Neutrophil (primary cell): ENCODE measurements around the gene ALAD.
A peak's percentile ranks its signal among the peaks of the same experiment; 100 is the strongest.

Experiments
- H3K27ac ChIP-seq: fragments of 200-600 bp; sonication (generic); 2 replicates; pipeline ENCODE4 v1.5.1; 2016; ENCODE audit warnings: mild to moderate bottlenecking, moderate library complexity
- H3K27me3 ChIP-seq: fragments of 200-600 bp; sonication (generic); 2 replicates; pipeline ENCODE4 v1.6.0; 2016; ENCODE audit warnings: mild to moderate bottlenecking
- H3K36me3 ChIP-seq: fragments of 200-600 bp; sonication (generic); 2 replicates; pipeline ENCODE4 v1.5.1; 2017
- H3K4me1 ChIP-seq, 2 experiments: fragments of 200-600 bp in 1 of 2; sonication (generic) in 1 of 2; 1 replicate in 1 of 2; 2 replicates in 1 of 2; pipeline versions ENCODE4 v1.5.1 to v1.6.1; 2013 to 2016; ENCODE audit warnings: low read depth in 1 of 2, low read length in 1 of 2, mild to moderate bottlenecking in 1 of 2, moderate library complexity in 1 of 2; ENCODE audit not compliant: control insufficient read depth in 1 of 2, insufficient read depth in 1 of 2
- H3K4me3 ChIP-seq, 2 experiments: fragments of 200-600 bp in 1 of 2; sonication (generic) in 1 of 2; 1 replicate in 1 of 2; 2 replicates in 1 of 2; pipeline ENCODE4 v1.5.1; 2013 to 2016; ENCODE audit warnings: low read depth in 1 of 2, low read length in 1 of 2, mild to moderate bottlenecking in 1 of 2, moderate library complexity in 1 of 2
- H3K9me3 ChIP-seq: fragments of 200-600 bp; sonication (generic); 2 replicates; pipeline ENCODE4 v1.5.1; 2016
- TF ChIP-seq, protein P1 (sequence below): fragments of 200-600 bp; sonication (generic); IDR thresholded peaks from 2 replicates; pipeline ENCODE4 v1.5.1; 2016; ENCODE audit warnings: antibody characterized with exemption

ALAD gene

GRCh38 chr9:113343732-113344231, 57.3 kb downstream of the ALAD start:
- Histone ChIP-seq H3K9me3 (no peaks in the 10 kb centered on the region), H3K4me1 (peaks cover 14 to 15% of the 10 kb centered on the region in 2 experiments), H3K27ac (no peak overlapping the region), H3K36me3 (no peaks in the 10 kb centered on the region), H3K4me3 (no peak overlapping the region), H3K27me3 (peaks cover 4% of the 10 kb centered on the region)
- TF ChIP-seq, protein P1, sequence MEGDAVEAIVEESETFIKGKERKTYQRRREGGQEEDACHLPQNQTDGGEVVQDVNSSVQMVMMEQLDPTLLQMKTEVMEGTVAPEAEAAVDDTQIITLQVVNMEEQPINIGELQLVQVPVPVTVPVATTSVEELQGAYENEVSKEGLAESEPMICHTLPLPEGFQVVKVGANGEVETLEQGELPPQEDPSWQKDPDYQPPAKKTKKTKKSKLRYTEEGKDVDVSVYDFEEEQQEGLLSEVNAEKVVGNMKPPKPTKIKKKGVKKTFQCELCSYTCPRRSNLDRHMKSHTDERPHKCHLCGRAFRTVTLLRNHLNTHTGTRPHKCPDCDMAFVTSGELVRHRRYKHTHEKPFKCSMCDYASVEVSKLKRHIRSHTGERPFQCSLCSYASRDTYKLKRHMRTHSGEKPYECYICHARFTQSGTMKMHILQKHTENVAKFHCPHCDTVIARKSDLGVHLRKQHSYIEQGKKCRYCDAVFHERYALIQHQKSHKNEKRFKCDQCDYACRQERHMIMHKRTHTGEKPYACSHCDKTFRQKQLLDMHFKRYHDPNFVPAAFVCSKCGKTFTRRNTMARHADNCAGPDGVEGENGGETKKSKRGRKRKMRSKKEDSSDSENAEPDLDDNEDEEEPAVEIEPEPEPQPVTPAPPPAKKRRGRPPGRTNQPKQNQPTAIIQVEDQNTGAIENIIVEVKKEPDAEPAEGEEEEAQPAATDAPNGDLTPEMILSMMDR: no peak

GRCh38 chr9:113341712-113342410, 59.2 kb downstream of the ALAD start:
- H3K27me3 ChIP-seq: no peaks in the 10 kb centered on the region
- TF ChIP-seq, protein P1: no peak
- peaks cover 14 to 15% of the 10 kb centered on the region in 2 experiments for H3K4me1 ChIP-seq
- H3K27ac ChIP-seq: no peak overlapping the region
- H3K36me3 ChIP-seq: no peaks in the 10 kb centered on the region
- no peak overlapping the region for H3K4me3 ChIP-seq
- H3K9me3 ChIP-seq: no peaks in the 10 kb centered on the region

DNA sequence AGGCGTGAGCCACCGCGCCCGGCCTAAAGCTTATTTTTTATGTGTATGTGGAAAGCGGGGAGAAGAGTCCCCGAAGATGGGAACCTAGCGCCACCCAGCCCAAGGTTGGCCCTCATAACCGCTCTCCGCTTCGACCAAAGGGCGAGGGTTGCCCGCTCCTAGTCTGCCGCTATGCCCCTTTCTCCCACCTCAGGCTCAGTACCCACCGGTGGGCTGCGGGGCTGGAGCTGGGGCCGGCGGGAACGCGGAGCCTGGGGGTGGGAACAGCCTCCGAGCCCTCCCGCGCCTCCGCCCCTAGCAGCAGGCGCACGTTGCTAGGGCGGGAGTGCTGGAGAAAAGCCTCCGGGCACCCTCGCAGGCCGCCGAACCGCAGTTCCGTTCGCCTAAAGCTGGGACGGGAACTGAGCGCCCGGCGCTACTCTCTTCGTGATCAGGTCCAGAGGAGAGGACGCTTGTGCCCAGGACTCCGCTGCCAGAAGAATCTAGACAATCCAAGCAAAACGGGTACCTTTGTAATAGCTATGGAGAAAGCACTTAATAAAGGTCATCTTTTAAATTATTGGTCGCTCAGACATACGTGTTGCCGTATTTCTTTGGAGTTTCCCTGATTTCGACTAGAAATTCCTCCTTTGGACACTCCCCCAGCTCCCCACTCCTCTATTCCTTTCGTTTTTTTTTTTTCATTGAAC, 60.9 kb downstream of the ALAD start, which contains the start of gene WDR31:
Gene WDR31 (minus strand): TSS at position 265 of the 689 bp plus-strand sequence. CDS start 8,253 bp downstream, outside the sequence.
- Histone ChIP-seq H3K4me1 (peaks cover 14 to 15% of the 10 kb centered on the region in 2 experiments), H3K27ac (no peak within 1 kb of the TSS), H3K4me3 (peak within 1 kb of the TSS; percentile 63 to 69), H3K9me3 (no peaks in the 10 kb centered on the region), H3K27me3 (no peaks in the 10 kb centered on the region), H3K36me3 (no peaks in the 10 kb centered on the region)
- TF ChIP-seq, protein P1: no peak

DNA sequence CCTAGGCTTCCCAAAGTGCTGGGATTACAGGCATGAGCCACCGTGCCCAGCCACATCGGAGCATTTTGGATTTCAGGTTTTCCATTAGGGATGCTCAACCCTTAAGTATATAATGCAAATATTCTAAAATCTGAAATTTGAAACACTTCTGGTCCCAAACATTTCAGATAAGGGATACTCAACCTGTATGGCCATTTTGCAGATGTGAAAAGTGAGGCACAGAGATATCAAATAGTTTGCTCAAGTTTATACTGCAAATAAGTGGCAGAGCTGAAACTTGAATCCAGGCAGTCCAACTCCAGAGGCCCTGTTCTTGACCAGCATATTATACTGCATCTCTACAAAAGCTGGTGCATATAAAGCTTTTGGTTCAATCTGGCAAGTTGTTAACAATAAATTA, 63.4 kb downstream of the ALAD start:
- Histone ChIP-seq H3K36me3 (no peaks in the 10 kb centered on the region), H3K9me3 (no peaks in the 10 kb centered on the region), H3K27me3 (no peaks in the 10 kb centered on the region), H3K4me1 (peaks cover 14 to 15% of the 10 kb centered on the region in 2 experiments), H3K4me3 (no peak overlapping the region), H3K27ac (no peak overlapping the region)
- TF ChIP-seq, protein P1: no peak
